H1 (cell line): Measurements from ENCODE around the gene ASAP2. TPM values are rescaled to one million over a fixed set of nuclear protein-coding genes. Genes with fewer than 3 reads are reported as not detected.

Experiments
- CTCF ChIA-PET: fragments of 300-600 bp; sonication (Branson Sonifier 250); formaldehyde crosslinking; loops from one replicate; lab custom pipeline; 2021; ENCODE audit not compliant: partially characterized antibody; lab: Charles Lee
- POLR2A ChIA-PET: fragments of 300-600 bp; sonication (Branson Sonifier 250); formaldehyde crosslinking; loops from one replicate; lab custom pipeline; 2021; ENCODE audit warnings: inconsistent platforms; ENCODE audit not compliant: partially characterized antibody; lab: Charles Lee
- DNase-seq, 2 experiments: peaks; one replicate each; pipeline versions ENCODE4 v3.0.0 to v3.0.0-alpha.2; 2010 to 2022; ENCODE audit warnings: low spot score in 2 of 2, low read depth in 1 of 2, mixed read lengths in 1 of 2
- FAIRE-seq: peaks from 2 replicates; lab custom pipeline; 2011; peaks lifted over from hg19 to GRCh38; lab: Jason Lieb, UNC
- H2AFZ ChIP-seq: 2 replicates; pipeline ENCODE4 v1.8.1; 2012; ENCODE audit warnings: low read length, inconsistent platforms
- H2AK5ac ChIP-seq: 2 replicates; pipeline ENCODE4 v1.6.1; 2013; ENCODE audit warnings: low read depth, low read length
- H2BK120ac ChIP-seq: replicated peaks from 2 replicates; pipeline ENCODE3; 2013; ENCODE audit warnings: low read depth, low read length, inconsistent platforms
- H2BK12ac ChIP-seq: 2 replicates; pipeline ENCODE4 v1.6.1; 2013; ENCODE audit warnings: low read depth, low read length
- H2BK15ac ChIP-seq: 2 replicates; pipeline ENCODE4 v1.6.1; 2013; ENCODE audit warnings: low read length
- H2BK20ac ChIP-seq: 2 replicates; pipeline ENCODE4 v1.6.1; 2013; ENCODE audit warnings: low read length
- H2BK5ac ChIP-seq: 2 replicates; pipeline ENCODE4 v1.6.1; 2013; ENCODE audit warnings: low read depth, low read length
- H3K14ac ChIP-seq: 2 replicates; pipeline ENCODE4 v1.6.1; 2013; ENCODE audit warnings: inconsistent platforms; ENCODE audit not compliant: insufficient read length
- H3K18ac ChIP-seq: 2 replicates; pipeline ENCODE4 v1.6.1; 2013; ENCODE audit warnings: low read length; ENCODE audit errors: extremely low read depth
- H3K23ac ChIP-seq: 2 replicates; pipeline ENCODE4 v1.6.1; 2013; ENCODE audit warnings: inconsistent platforms; ENCODE audit not compliant: insufficient read length
- H3K23me2 ChIP-seq: 2 replicates; pipeline ENCODE4 v1.6.1; 2013; ENCODE audit warnings: low read depth, low read length
- H3K27ac ChIP-seq: 2 replicates; pipeline ENCODE4 v1.6.1; 2011; ENCODE audit warnings: low read depth, low read length, inconsistent platforms
- H3K27me3 ChIP-seq, 4 experiments: replicated peaks in 1 of 4; 1 replicate in 1 of 4; 2 replicates in 3 of 4; pipeline versions ENCODE4 v1.6.1 to v1.8.1; 2011 to 2013; ENCODE audit warnings: low read length in 3 of 4, mild to moderate bottlenecking in 3 of 4, inconsistent platforms in 2 of 4, mixed read lengths in 2 of 4, moderate library complexity in 1 of 4; ENCODE audit not compliant: control insufficient read depth in 3 of 4, insufficient read depth in 3 of 4; ENCODE audit errors: extremely low read depth in 1 of 4
- H3K36me3 ChIP-seq, 4 experiments: 2 replicates each; pipeline versions ENCODE4 v1.6.1 to v1.8.1; 2011 to 2013; ENCODE audit warnings: mild to moderate bottlenecking in 4 of 4, low read length in 3 of 4, moderate library complexity in 2 of 4, control low read depth in 1 of 4, inconsistent platforms in 1 of 4; ENCODE audit not compliant: insufficient read depth in 4 of 4, control insufficient read depth in 2 of 4
- H3K4ac ChIP-seq: replicated peaks from 2 replicates; pipeline ENCODE3; 2013; ENCODE audit warnings: low read length, low read depth, mixed read lengths, inconsistent platforms; ENCODE audit not compliant: insufficient read length
- H3K4me1 ChIP-seq, 4 experiments: replicated peaks in 1 of 4; 1 replicate in 1 of 4; 2 replicates in 3 of 4; pipeline versions ENCODE4 v1.6.1 to v1.8.1; 2011 to 2013; ENCODE audit warnings: low read length in 3 of 4, inconsistent platforms in 2 of 4, mixed read lengths in 1 of 4; ENCODE audit not compliant: insufficient read depth in 4 of 4, control insufficient read depth in 3 of 4
- H3K4me2 ChIP-seq, 2 experiments: 2 replicates each; pipeline versions ENCODE4 v1.6.1 to v1.8.1; 2011 to 2013; ENCODE audit warnings: low read depth in 2 of 2, low read length in 2 of 2, control low read depth in 1 of 2, inconsistent platforms in 1 of 2, mild to moderate bottlenecking in 1 of 2; ENCODE audit not compliant: insufficient read depth in 1 of 2
- H3K4me3 ChIP-seq, 4 experiments: fragments of 200-600, 300-600 bp in 1 of 4; sonication (generic), shearing (Covaris generic), sonication (Bioruptor Twin) in 1 of 4; 2 replicates each; pipeline versions ENCODE4 v1.5.1 to v1.8.1; 2011 to 2016; ENCODE audit warnings: low read length in 4 of 4, low read depth in 3 of 4, control low read depth in 2 of 4, inconsistent platforms in 2 of 4, mild to moderate bottlenecking in 2 of 4, mixed read lengths in 1 of 4, moderate library complexity in 1 of 4; ENCODE audit not compliant: insufficient read depth in 2 of 4; ENCODE audit errors: extremely low read depth in 1 of 4
- H3K56ac ChIP-seq: replicated peaks from 2 replicates; pipeline ENCODE3; 2013; ENCODE audit warnings: low read depth, mild to moderate bottlenecking, mixed read lengths, low read length, inconsistent platforms; ENCODE audit not compliant: insufficient read length
- H3K79me1 ChIP-seq: 2 replicates; pipeline ENCODE4 v1.6.1; 2013; ENCODE audit warnings: low read depth, low read length, control low read depth
- H3K79me2 ChIP-seq, 2 experiments: 2 replicates each; pipeline versions ENCODE4 v1.6.1 to v1.8.1; 2012 to 2013; ENCODE audit warnings: low read length in 2 of 2, mild to moderate bottlenecking in 2 of 2, inconsistent platforms in 1 of 2; ENCODE audit not compliant: insufficient read depth in 2 of 2, control insufficient read depth in 1 of 2
- H3K9ac ChIP-seq, 4 experiments: replicated peaks in 1 of 4; 1 replicate in 1 of 4; 2 replicates in 3 of 4; pipeline versions ENCODE4 v1.6.1 to v1.8.1; 2011 to 2013; ENCODE audit warnings: low read depth in 3 of 4, low read length in 3 of 4, control low read depth in 2 of 4, mild to moderate bottlenecking in 2 of 4, moderate library complexity in 2 of 4, inconsistent platforms in 1 of 4; ENCODE audit errors: extremely low read depth in 1 of 4
- H3K9me3 ChIP-seq, 2 experiments: 2 replicates each; pipeline versions ENCODE4 v1.6.1 to v1.8.1; 2012 to 2013; ENCODE audit warnings: mild to moderate bottlenecking in 2 of 2, moderate library complexity in 2 of 2, control low read depth in 1 of 2, inconsistent platforms in 1 of 2, low read depth in 1 of 2, low read length in 1 of 2, mixed read lengths in 1 of 2; ENCODE audit not compliant: insufficient read depth in 2 of 2
- H4K20me1 ChIP-seq, 2 experiments: replicated peaks in 1 of 2; 2 replicates each; pipeline versions ENCODE3 to v1.8.1; 2011 to 2013; ENCODE audit warnings: inconsistent platforms in 2 of 2, low read length in 2 of 2, mild to moderate bottlenecking in 1 of 2; ENCODE audit not compliant: insufficient read depth in 2 of 2, control insufficient read depth in 1 of 2
- H4K5ac ChIP-seq: 2 replicates; pipeline ENCODE4 v1.6.1; 2013; ENCODE audit warnings: low read length, low read depth, mixed read lengths, inconsistent platforms; ENCODE audit not compliant: insufficient read length
- H4K8ac ChIP-seq: 2 replicates; pipeline ENCODE4 v1.8.0; 2013; ENCODE audit warnings: mild to moderate bottlenecking, moderate library complexity, low read length, inconsistent platforms; ENCODE audit not compliant: insufficient read depth; ENCODE audit errors: extremely low read depth
- H4K91ac ChIP-seq: replicated peaks from 2 replicates; pipeline ENCODE3; 2013; ENCODE audit warnings: low read length, mixed read lengths, inconsistent platforms; ENCODE audit not compliant: insufficient read length
- EZH2 ChIP-seq: fragments of 200-600 bp; sonication (generic); IDR thresholded peaks from 2 replicates; pipeline ENCODE4 v1.7.1; 2012; ENCODE audit warnings: low read depth, mild to moderate bottlenecking, moderate library complexity, low read length, inconsistent platforms; ENCODE audit not compliant: severe bottlenecking
- KDM5A ChIP-seq: fragments of 200-600 bp; IDR thresholded peaks from 2 replicates; pipeline ENCODE4 v1.7.1; 2012; ENCODE audit warnings: mild to moderate bottlenecking, low read length, inconsistent platforms, mixed read lengths
- POU5F1 ChIP-seq: IDR thresholded peaks from 2 replicates; pipeline ENCODE4 v1.6.1; 2011; ENCODE audit warnings: low read depth, mild to moderate bottlenecking, low read length, moderate library complexity
- RBBP5 ChIP-seq: IDR thresholded peaks from 2 replicates; pipeline ENCODE4 v1.7.1; 2012; ENCODE audit warnings: low read depth, mild to moderate bottlenecking, inconsistent platforms, low read length, moderate library complexity, borderline replicate concordance
- SP1 ChIP-seq: IDR thresholded peaks from 2 replicates; pipeline ENCODE4 v1.6.1; 2011; ENCODE audit warnings: low read depth, low read length
- SP4 ChIP-seq: IDR thresholded peaks from 2 replicates; pipeline ENCODE4 v1.6.1; 2012; ENCODE audit warnings: low read length, inconsistent platforms
- SRF ChIP-seq: IDR thresholded peaks from 2 replicates; pipeline ENCODE4 v1.6.1; 2011; ENCODE audit warnings: mild to moderate bottlenecking, low read depth, low read length, moderate library complexity
- SUZ12 ChIP-seq: fragments of 200-600 bp; sonication (generic); IDR thresholded peaks from 2 replicates; pipeline ENCODE4 v1.6.1; 2012; ENCODE audit warnings: mild to moderate bottlenecking, inconsistent platforms, low read length, moderate library complexity, mixed read lengths
- TAF1 ChIP-seq: IDR thresholded peaks from 2 replicates; pipeline ENCODE4 v1.6.1; 2011; ENCODE audit warnings: mild to moderate bottlenecking, low read depth, low read length
- WGBS, 2 experiments: shearing (Covaris generic) in 1 of 2; methylation state at CpG; one replicate each; pipeline versions ENCODE4 v1.1.6 to v1.1.7; 2013 to 2015; ENCODE audit warnings: low lambda C conversion rate in 2 of 2, mixed read lengths in 2 of 2, inconsistent platforms in 1 of 2, low coverage in 1 of 2, missing lambda C conversion rate in 1 of 2; ENCODE audit not compliant: insufficient replicate concordance in 2 of 2, insufficient coverage in 1 of 2, insufficient read length in 1 of 2; ENCODE audit errors: extremely low coverage in 1 of 2, missing lambda C conversion rate in 1 of 2; 5-methylcytosine and 5-hydroxymethylcytosine counted together
- polyA plus RNA-seq, 7 experiments: library from polyadenylated mRNA; depleted of rRNA in 3 of 7; stranded (reverse) in 5 of 7; unstranded in 2 of 7; fragments of >200 nt in 5 of 7; fragments of 200-250 nt in 2 of 7; gene quantifications; 1 replicate in 5 of 7; 2 replicates in 1 of 7; 4 replicates in 1 of 7; pipeline versions ENCODE4 v1.2.1 to v1.2.3, GENCODE V29; 2011 to 2013; ENCODE audit warnings: missing spikeins in 2 of 7, mixed read lengths in 2 of 7
- total RNA-seq: library from RNA; stranded (reverse); fragmentation: NEBNext Ultra II Directional; extraction: Animal tissue kit (Norgen Biotek cat#: 25700); gene quantifications from 2 replicates; pipeline ENCODE4 v1.2.1, GENCODE V29; 2021
- TF ChIP-seq, protein P1 (sequence below): IDR thresholded peaks from 2 replicates; pipeline ENCODE4 v1.6.1; 2012; ENCODE audit warnings: inconsistent platforms

Gene ASAP2
- total and polyA plus RNA-seq, 2 of the 8 experiments (the other 6 are each of a cell fraction or from before 2014, with no cell fraction given): 10.2 to 18.7 TPM

DNA sequence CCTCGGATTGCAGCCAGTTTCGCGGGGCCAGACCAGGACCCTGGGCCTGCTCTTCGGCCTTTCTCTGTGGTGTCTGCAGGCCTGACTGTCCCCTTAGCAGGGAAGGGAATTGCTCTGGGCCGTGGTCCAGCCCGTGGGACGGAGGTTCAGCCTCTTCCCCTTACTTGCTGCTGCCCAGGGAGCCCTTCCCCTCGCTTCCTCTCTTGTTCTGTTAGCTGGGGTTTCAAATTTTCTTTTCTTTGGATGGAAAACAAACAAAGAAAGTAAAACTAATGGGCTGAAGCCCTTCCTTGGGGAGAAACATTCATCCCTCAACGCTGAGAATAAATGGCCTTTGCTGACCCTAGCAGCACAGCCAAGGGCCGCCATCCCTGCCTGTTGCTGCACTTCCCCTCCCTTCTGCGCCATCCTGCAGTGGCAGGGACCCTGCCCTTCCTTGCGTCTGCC lies 52.4 kb downstream of the ASAP2 start:
- no peak overlapping the region for H4K8ac ChIP-seq
- peaks cover 0 to 42% of the 10 kb centered on the region in 2 experiments; a peak in 2 of 4 replicates for H3K79me2 ChIP-seq
- H2BK12ac ChIP-seq: no peak overlapping the region
- TF ChIP-seq TAF1 (no peak), KDM5A (no peak), SP4 (no peak), SUZ12 (no peak), SRF (no peak), SP1 (no peak), POU5F1 (no peak), EZH2 (no peak), RBBP5 (no peak)
- TF ChIP-seq, protein P1, sequence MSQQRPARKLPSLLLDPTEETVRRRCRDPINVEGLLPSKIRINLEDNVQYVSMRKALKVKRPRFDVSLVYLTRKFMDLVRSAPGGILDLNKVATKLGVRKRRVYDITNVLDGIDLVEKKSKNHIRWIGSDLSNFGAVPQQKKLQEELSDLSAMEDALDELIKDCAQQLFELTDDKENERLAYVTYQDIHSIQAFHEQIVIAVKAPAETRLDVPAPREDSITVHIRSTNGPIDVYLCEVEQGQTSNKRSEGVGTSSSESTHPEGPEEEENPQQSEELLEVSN: no peak
- no peaks in the 10 kb centered on the region for H3K9me3 ChIP-seq
- no peak overlapping the region for H3K4ac ChIP-seq
- H3K36me3 ChIP-seq: no peaks in the 10 kb centered on the region
- no peak overlapping the region for H4K91ac ChIP-seq
- DNase-seq: no peak
- peaks cover 2 to 8% of the 10 kb centered on the region in 2 experiments for H4K20me1 ChIP-seq
- no peak overlapping the region for H3K4me3 ChIP-seq
- no peak overlapping the region for H2AFZ ChIP-seq
- H3K23ac ChIP-seq: no peak overlapping the region
- no peak overlapping the region for H3K9ac ChIP-seq
- H3K4me2 ChIP-seq: no peak overlapping the region
- 84% methylated on average over 9 of the region's 12 CpGs; no CpG with 5 or more reads in 1 of the 2 experiments for WGBS, 2 experiments
- no peak overlapping the region for H3K18ac ChIP-seq
- H3K4me1 ChIP-seq: peaks cover 2 to 16% (median 6%) of the 10 kb centered on the region in 4 experiments; a peak in 5 of 7 replicates
- ChIA-PET CTCF (interaction anchor here (0.7 to 1.2 kb wide), 4 partner anchors 13 to 120 kb away, joined by 3 to 4 read pairs (median 3); no protein-coding TSS in a partner anchor), POLR2A (interaction anchor here (1.3 kb wide), 1 partner anchor 24 kb away, joined by 3 read pairs; no protein-coding TSS in a partner anchor)
- no peak overlapping the region for H2BK120ac ChIP-seq
- H2AK5ac ChIP-seq: no peak overlapping the region
- no peak overlapping the region for H2BK5ac ChIP-seq
- no peak overlapping the region for H2BK20ac ChIP-seq
- FAIRE-seq: no peak
- H3K56ac ChIP-seq: no peak overlapping the region
- H2BK15ac ChIP-seq: no peak overlapping the region
- H3K27ac ChIP-seq: 0 out of 2 replicates have a peak overlapping the region, but pooled peaks have one; percentile 15
- H3K79me1 ChIP-seq: no peaks in the 10 kb centered on the region; the same call in 1 of the 2 replicates
- H3K23me2 ChIP-seq: no peaks in the 10 kb centered on the region
- H3K14ac ChIP-seq: no peak overlapping the region
- H3K27me3 ChIP-seq: no peaks in the 10 kb centered on the region
- no peak overlapping the region for H4K5ac ChIP-seq
